Endothelial cell of umbilical vein (primary cell): ENCODE results near the gene SMOC2. TPM values are rescaled to one million over a fixed set of nuclear protein-coding genes. Genes with fewer than 3 reads are reported as not detected.
A peak's percentile ranks its signal among the peaks of the same experiment; 100 is the strongest.

Experiments
- Bru-seq: library from RNA; stranded (reverse); fragments of 400-500 nt; gene quantifications from one replicate; lab custom pipeline; 2021; lab: Mats Ljungman, UMichigan
- BruChase-seq, 2 experiments: library from RNA; stranded (reverse); fragments of 400-500 nt; gene quantifications; one replicate each; lab custom pipeline; 2021; lab: Mats Ljungman, UMichigan
- BruUV-seq: library from RNA; stranded (reverse); fragments of 400-500 nt; replicated peaks from 2 replicates; lab custom pipeline; 2021; lab: Mats Ljungman, UMichigan
- CTCF ChIA-PET: fragments of 300-600, 350-600 bp; sonication (Branson Sonifier 250); formaldehyde crosslinking; loops from one replicate; lab custom pipeline; 2021; ENCODE audit warnings: antibody characterized with exemption, inconsistent platforms; lab: Charles Lee
- POLR2A ChIA-PET: fragments of 300-600, 350-600 bp; sonication (Branson Sonifier 250); formaldehyde crosslinking; loops from one replicate; lab custom pipeline; 2021; ENCODE audit warnings: antibody characterized with exemption, inconsistent platforms; lab: Charles Lee
- DNase-seq: peaks from one replicate; pipeline ENCODE4 v3.0.0-alpha.2; 2011; ENCODE audit warnings: low read depth, low spot score
- FAIRE-seq: peaks from 2 replicates; lab custom pipeline; 2011; peaks lifted over from hg19 to GRCh38; lab: Jason Lieb, UNC
- H2AFZ ChIP-seq: 2 replicates; pipeline ENCODE4 v1.6.0; 2012; ENCODE audit warnings: low read depth, low read length, control low read depth, inconsistent platforms
- H3K27ac ChIP-seq: 2 replicates; pipeline ENCODE4 v1.5.1; 2011; ENCODE audit warnings: low read depth, mild to moderate bottlenecking, control low read depth, low read length, moderate library complexity; ENCODE audit not compliant: insufficient read depth
- H3K27me3 ChIP-seq, 2 experiments: 2 replicates each; pipeline versions ENCODE4 v1.6.0 to v1.6.1; 2011; ENCODE audit warnings: low read length in 2 of 2, mixed read lengths in 1 of 2; ENCODE audit not compliant: control insufficient read depth in 2 of 2, insufficient read depth in 2 of 2
- H3K36me3 ChIP-seq, 2 experiments: 2 replicates in 1 of 2; 3 replicates in 1 of 2; pipeline ENCODE4 v1.5.1; 2011; ENCODE audit warnings: low read length in 2 of 2, mild to moderate bottlenecking in 1 of 2, moderate library complexity in 1 of 2; ENCODE audit not compliant: control insufficient read depth in 2 of 2, insufficient read depth in 2 of 2; ENCODE audit errors: extremely low read depth in 1 of 2
- H3K4me1 ChIP-seq: 3 replicates; pipeline ENCODE4 v1.5.1; 2011; ENCODE audit warnings: mild to moderate bottlenecking, low read length; ENCODE audit not compliant: control insufficient read depth, insufficient read depth; ENCODE audit errors: extremely low read depth
- H3K4me2 ChIP-seq: 2 replicates; pipeline ENCODE4 v1.6.1; 2011; ENCODE audit warnings: low read length, control low read depth, mixed read lengths; ENCODE audit not compliant: insufficient read depth
- H3K4me3 ChIP-seq, 3 experiments: fragments of 200-600 bp in 1 of 3; sonication (generic), shearing (Covaris generic) in 1 of 3; replicated peaks in 1 of 3; 2 replicates each; pipeline ENCODE4 v1.5.1; 2011 to 2016; ENCODE audit warnings: control low read depth in 3 of 3, low read length in 3 of 3, mild to moderate bottlenecking in 2 of 3, inconsistent platforms in 1 of 3, low read depth in 1 of 3, moderate library complexity in 1 of 3; ENCODE audit not compliant: insufficient read depth in 1 of 3
- H3K79me2 ChIP-seq: 2 replicates; pipeline ENCODE4 v1.6.0; 2012; ENCODE audit warnings: low read length, inconsistent platforms; ENCODE audit not compliant: control insufficient read depth, insufficient read depth
- H3K9ac ChIP-seq: replicated peaks from 2 replicates; pipeline ENCODE3; 2011; ENCODE audit warnings: low read length, control low read depth; ENCODE audit not compliant: insufficient read depth; ENCODE audit errors: extremely low read depth
- H3K9me1 ChIP-seq: replicated peaks from 3 replicates; pipeline ENCODE4 v1.6.0; 2011; ENCODE audit warnings: mild to moderate bottlenecking, low read length; ENCODE audit not compliant: control insufficient read depth, insufficient read depth; ENCODE audit errors: extremely low read depth
- H3K9me3 ChIP-seq: replicated peaks from 2 replicates; pipeline ENCODE4 v1.5.1; 2012; ENCODE audit warnings: low read length, inconsistent platforms; ENCODE audit not compliant: control insufficient read depth, insufficient read depth
- H4K20me1 ChIP-seq: replicated peaks from 2 replicates; pipeline ENCODE3; 2011; ENCODE audit warnings: mild to moderate bottlenecking, low read length; ENCODE audit not compliant: control insufficient read depth, insufficient read depth; ENCODE audit errors: extremely low read depth
- CTCF ChIP-seq, 2 donors: IDR thresholded peaks; 1 replicate in 1 of 2; 2 replicates in 1 of 2; pipeline ENCODE4 v1.5.1; 2011; ENCODE audit warnings: low read length in 2 of 2, mild to moderate bottlenecking in 2 of 2, moderate library complexity in 2 of 2, control low read depth in 1 of 2, inconsistent platforms in 1 of 2, low read depth in 1 of 2; ENCODE audit not compliant: insufficient read depth in 1 of 2; ENCODE audit errors: extremely low read depth in 1 of 2
- EZH2 ChIP-seq: IDR thresholded peaks from 2 replicates; pipeline ENCODE4 v1.6.1; 2012; ENCODE audit warnings: borderline replicate concordance, low read depth, mild to moderate bottlenecking, moderate library complexity, low read length, inconsistent platforms; ENCODE audit not compliant: severe bottlenecking
- FOS ChIP-seq: IDR thresholded peaks from 2 replicates; pipeline ENCODE4 v1.6.1; 2011; ENCODE audit warnings: mild to moderate bottlenecking, low read length, moderate library complexity, borderline replicate concordance; ENCODE audit not compliant: insufficient read depth
- GATA2 ChIP-seq: IDR thresholded peaks from 2 replicates; pipeline ENCODE4 v1.7.0; 2011; ENCODE audit warnings: low read depth, mild to moderate bottlenecking, moderate library complexity, mixed read lengths, low read length; ENCODE audit not compliant: insufficient read length, insufficient read depth
- JUN ChIP-seq: IDR thresholded peaks from 2 replicates; pipeline ENCODE4 v1.6.1; 2011; ENCODE audit warnings: borderline replicate concordance, low read depth; ENCODE audit not compliant: insufficient read length, insufficient read depth
- MAX ChIP-seq: IDR thresholded peaks from 2 replicates; pipeline ENCODE4 v1.6.1; 2011; ENCODE audit not compliant: insufficient read depth, insufficient read length
- MYC ChIP-seq: IDR thresholded peaks from one replicate; pipeline ENCODE4 v1.6.1; 2011; ENCODE audit warnings: mild to moderate bottlenecking, low read depth, low read length
- POLR2A ChIP-seq: IDR thresholded peaks from 2 replicates; pipeline ENCODE4 v1.6.1; 2012; ENCODE audit warnings: low read depth, mild to moderate bottlenecking, control low read depth, low read length
- POLR2AphosphoS5 ChIP-seq: IDR thresholded peaks from 2 replicates; pipeline ENCODE4 v1.6.1; 2012; ENCODE audit warnings: low read depth, mild to moderate bottlenecking, control low read depth, low read length, moderate library complexity; ENCODE audit not compliant: insufficient read depth
- dilution Hi-C: fragments of 300-500 bp; cut with MboI; formaldehyde crosslinking; loops from one replicate; pipeline ENCODE4 v1.15.0; 2019; ENCODE audit warnings: low sequenced_read_pairs; ENCODE audit not compliant: extremely low pct_ligation_motif_present
- intact Hi-C: fragments of 100-400 bp; cut with micrococcal nuclease; formaldehyde crosslinking; loops from one replicate; pipeline ENCODE4 v1.10.0; 2022
- long read RNA-seq: library from polyadenylated mRNA; stranded (forward); transcript quantifications from one replicate; pipeline ENCODE4 v2.0.0, GENCODE V29; 2021
- polyA minus RNA-seq, 3 experiments: library from RNA; depleted of rRNA, polyadenylated mRNA; stranded (reverse); fragments of >200 nt; gene quantifications; 1 replicate in 1 of 3; 2 replicates in 2 of 3; pipeline ENCODE4 v1.2.3, GENCODE V29; 2011
- polyA plus RNA-seq, 4 experiments: library from polyadenylated mRNA; depleted of rRNA in 3 of 4; stranded (reverse) in 3 of 4; unstranded in 1 of 4; fragments of >200 nt; gene quantifications; 2 replicates each; pipeline versions ENCODE4 v1.2.1 to v1.2.3, GENCODE V29; 2011 to 2012; ENCODE audit warnings: missing spikeins in 1 of 4
- total RNA-seq: library from RNA; stranded (reverse); gene quantifications from 2 replicates; pipeline ENCODE4 v1.2.3, GENCODE V29; 2021

SMOC2 gene
- not detected in 2 replicates for total RNA-seq
- polyA plus RNA-seq = not detected in 2 replicates
- not detected in 2 replicates for polyA plus RNA-seq (2011; cell fraction: cytosol; rRNA removed)
- not detected in 2 replicates for polyA plus RNA-seq (2011; cell fraction: nucleus; rRNA removed)
- polyA plus RNA-seq (2012) = not detected in 2 replicates
- polyA minus RNA-seq = not detected in 2 replicates
- not detected for polyA minus RNA-seq (2011; cell fraction: cytosol; rRNA and poly(A)+ RNA removed)
- polyA minus RNA-seq (2011; cell fraction: nucleus; rRNA and poly(A)+ RNA removed) = not detected in 2 replicates
- not detected for Bru-seq, nascent RNA
- BruChase-seq, experiment 1, labeled RNA remaining after a 6-hour chase = percentile 0 among the genes with signal in this experiment
- not detected for BruChase-seq, experiment 2, labeled RNA remaining after a 2-hour chase
- long read RNA-seq = 0 reads

GRCh38 chr6:168440520-168441433 lies at the start of gene SMOC2:
Gene SMOC2 (plus strand): TSS chr6:168441184. CDS start chr6:168441371, 187 bp downstream.
- Histone ChIP-seq H3K79me2 (no peaks in the 10 kb centered on the region), H3K4me1 (no peaks in the 10 kb centered on the region), H2AFZ (no peak within 1 kb of the TSS), H3K27ac (no peak within 1 kb of the TSS), H4K20me1 (no peaks in the 10 kb centered on the region), H3K36me3 (no peaks in the 10 kb centered on the region), H3K9me1 (no peaks in the 10 kb centered on the region), H3K9ac (no peak within 1 kb of the TSS), H3K4me2 (no peak within 1 kb of the TSS), H3K9me3 (no peaks in the 10 kb centered on the region), H3K27me3 (peaks cover 9 to 21% of the 10 kb centered on the region in 2 experiments), H3K4me3 (no peak within 1 kb of the TSS)
- FAIRE-seq (no peak), DNase-seq (no peak)
- ChIA-PET CTCF (no interaction called here), POLR2A (no interaction called here)
- dilution Hi-C loops = no loop called here
- no TSS peak for BruUV-seq
- TF ChIP-seq MYC (no peak), MAX (no peak), FOS (no peak), POLR2A (no peak), GATA2 (no peak), EZH2 (no peak), POLR2AphosphoS5 (no peak), JUN (no peak), CTCF (IDR thresholded peaks at IDR 0.05; ENCODE audit: extremely low read depth in 1 of 2, insufficient read depth in 1 of 2, low read depth in 1 of 2, low read length in 2 of 2) (no peak)
- intact Hi-C loops = no loop called here
